ENCODE data around the gene FCSK. TPM values are rescaled to one million over a fixed set of nuclear protein-coding genes. Genes with fewer than 3 reads are reported as not detected.

FCSK gene
- total and polyA plus RNA-seq, 2 of the 13 experiments (the other 11 are each of a cell fraction or from before 2014, with no cell fraction given) = 9.1 to 19.2 TPM

- TF ChIP-seq ZNF326 (CRISPR knock-in tag; IDR thresholded peaks at IDR 0.05; ENCODE audit: borderline replicate concordance) (no peak), POGZ (CRISPR knock-in tag; IDR thresholded peaks at IDR 0.05) (no peak), NAIF1 (CRISPR knock-in tag; IDR thresholded peaks at IDR 0.05; ENCODE audit: borderline replicate concordance) (no peak), TP53 (CRISPR knock-in tag; conservative IDR thresholded peaks at IDR 0.05) (no peak), SSRP1 (CRISPR knock-in tag; IDR thresholded peaks at IDR 0.05) (no peak), ZBTB1 (CRISPR knock-in tag; IDR thresholded peaks at IDR 0.05; ENCODE audit: borderline replicate concordance) (no peak), ZNF275 (CRISPR knock-in tag; IDR thresholded peaks at IDR 0.05; ENCODE audit: borderline replicate concordance) (no peak), ZBTB21 (CRISPR knock-in tag; IDR thresholded peaks at IDR 0.05) (0 out of 2 replicates have a peak, but pooled peaks have one; percentile 52), SALL2 (CRISPR knock-in tag; IDR thresholded peaks at IDR 0.05) (0 out of 2 replicates have a peak, but pooled peaks have one; percentile 18), RAD51 (IDR thresholded peaks at IDR 0.05; ENCODE audit: borderline replicate concordance) (no peak), FOXM1 (CRISPR knock-in tag; IDR thresholded peaks at IDR 0.05) (no peak), FOSL1 (CRISPR knock-in tag; IDR thresholded peaks at IDR 0.05; ENCODE audit: borderline replicate concordance) (no peak), ZNF615 (CRISPR knock-in tag; IDR thresholded peaks at IDR 0.05; ENCODE audit: borderline replicate concordance) (no peak), ELK4 (CRISPR knock-in tag; IDR thresholded peaks at IDR 0.05; ENCODE audit: borderline replicate concordance) (no peak), PHF21A (CRISPR knock-in tag; IDR thresholded peaks at IDR 0.05) (no peak), UBTF (CRISPR knock-in tag; IDR thresholded peaks at IDR 0.05) (no peak), ZNF367 (CRISPR knock-in tag; IDR thresholded peaks at IDR 0.05; ENCODE audit: borderline replicate concordance) (no peak), LBX2 (CRISPR knock-in tag; IDR thresholded peaks at IDR 0.05; ENCODE audit: borderline replicate concordance) (no peak), ZNF124 (CRISPR knock-in tag; IDR thresholded peaks at IDR 0.05) (no peak), ZNF687 (CRISPR knock-in tag; IDR thresholded peaks at IDR 0.05) (no peak), ZNF749 (CRISPR knock-in tag; IDR thresholded peaks at IDR 0.05; ENCODE audit: borderline replicate concordance) (no peak)
Observed at GRCh38 chr16:70440009-70440692, 14.2 kb upstream of the FCSK start (continued).

Data from HepG2 (cell line).